Measurements from ENCODE around the gene CEP170B.

CEP170B gene

DNA sequence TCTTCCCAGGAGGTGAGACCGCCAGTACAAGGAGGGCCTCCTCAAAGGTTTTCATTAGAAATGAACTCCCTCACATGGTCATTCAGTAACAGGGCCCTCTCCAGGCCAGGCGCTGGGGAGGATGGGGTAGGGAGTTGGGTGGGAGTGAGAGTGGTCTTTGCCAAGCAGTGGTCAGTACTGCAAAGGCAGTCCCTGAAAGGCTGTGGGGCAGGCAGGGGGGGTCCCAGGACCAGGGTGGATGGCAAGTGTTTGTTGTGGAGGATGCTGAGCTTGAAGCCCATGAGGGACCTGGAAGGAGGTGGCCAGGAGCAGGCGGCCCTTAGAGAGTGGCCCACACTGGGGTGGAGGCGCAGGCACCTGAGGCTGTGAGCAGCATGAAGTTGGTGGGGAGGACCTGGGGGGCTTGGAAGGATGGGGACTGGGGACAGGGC lies 26.1 kb downstream of the CEP170B start:
- DNase-seq (ENCODE audit: low read depth, low spot score), result no peak
- no peaks in the 10 kb centered on the region for H3K9me3 ChIP-seq (ENCODE audit: insufficient read depth, low read length)
- no peak overlapping the region for H3K9ac ChIP-seq (ENCODE audit: insufficient read length, low read depth)
- H3K4me1 ChIP-seq (ENCODE audit: insufficient read depth, insufficient read length), result no peaks in the 10 kb centered on the region
- peaks cover 34% of the 10 kb centered on the region for H3K36me3 ChIP-seq (ENCODE audit: insufficient read depth, insufficient read length, low read length)
- H3K4me3 ChIP-seq (ENCODE audit: insufficient read length, low read depth), result no peak overlapping the region
- no peaks in the 10 kb centered on the region for H3K27me3 ChIP-seq (ENCODE audit: insufficient read depth, insufficient read length)
- TF ChIP-seq ZNF274 (IDR thresholded peaks at IDR 0.05; ENCODE audit: low read depth, low read length) (no peak), SUZ12 (IDR thresholded peaks at IDR 0.05; ENCODE audit: extremely low read depth, insufficient read depth, insufficient read length) (no peak), YY1 (IDR thresholded peaks at IDR 0.05; ENCODE audit: insufficient read depth, insufficient read length) (no peak)

DNA sequence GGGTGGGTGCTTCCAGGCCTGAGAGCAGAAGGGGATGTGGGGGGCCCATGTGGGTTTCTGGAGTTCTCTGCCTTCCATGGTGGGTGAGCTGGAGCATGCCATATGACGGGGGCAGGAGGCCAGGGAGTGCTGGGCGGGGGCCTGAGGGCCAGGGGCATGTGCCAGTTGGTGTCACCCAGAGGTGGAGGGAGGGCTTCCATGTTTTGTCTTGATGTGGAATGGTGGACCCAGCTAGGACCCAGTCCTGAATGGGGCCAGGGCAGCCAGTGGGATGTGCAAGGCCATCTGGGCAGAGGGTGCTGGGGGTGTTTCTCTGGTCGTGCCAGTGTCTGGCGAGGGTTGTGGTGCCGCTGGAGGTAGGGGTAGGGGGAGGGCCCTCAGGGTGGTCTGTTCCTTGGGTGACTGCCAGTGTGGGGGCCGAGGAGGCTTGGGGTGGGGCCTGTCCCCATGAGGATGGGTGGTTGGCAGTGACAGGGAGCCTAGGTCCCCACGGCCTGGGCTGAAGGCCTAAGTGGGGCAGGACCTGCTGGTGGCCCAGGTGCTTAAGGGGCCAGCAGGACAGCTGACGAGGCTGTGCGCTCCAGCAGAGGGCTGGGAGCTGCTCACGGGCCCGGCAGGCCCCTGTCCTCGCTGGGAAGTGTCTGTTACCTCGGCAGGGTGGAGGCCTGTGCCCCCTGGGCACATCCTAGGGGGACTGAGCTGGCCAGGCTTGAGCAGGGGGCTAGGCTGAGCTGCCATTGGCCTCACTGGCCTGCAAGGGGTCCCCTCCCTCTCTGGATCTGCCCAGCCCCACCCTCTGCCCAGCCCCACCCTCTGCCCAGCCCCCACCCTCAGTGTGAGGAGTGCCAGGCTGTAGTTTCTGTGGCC lies 26.8 kb downstream of the CEP170B start:
- TF ChIP-seq YY1 (IDR thresholded peaks at IDR 0.05; ENCODE audit: insufficient read depth, insufficient read length), result no peak
- DNase-seq (ENCODE audit: low read depth, low spot score), result no peak
- peaks cover 26% of the 10 kb centered on the region for H3K36me3 ChIP-seq (ENCODE audit: insufficient read depth, insufficient read length, low read length)
- H3K4me1 ChIP-seq (ENCODE audit: insufficient read depth, insufficient read length), result no peaks in the 10 kb centered on the region
- no peak overlapping the region for H3K9ac ChIP-seq (ENCODE audit: insufficient read length, low read depth)
- no peaks in the 10 kb centered on the region for H3K27me3 ChIP-seq (ENCODE audit: insufficient read depth, insufficient read length)
- no peak overlapping the region for H3K4me3 ChIP-seq (ENCODE audit: insufficient read length, low read depth)
- no peaks in the 10 kb centered on the region for H3K9me3 ChIP-seq (ENCODE audit: insufficient read depth, low read length)

- no peak for TF ChIP-seq SUZ12 (IDR thresholded peaks at IDR 0.05; ENCODE audit: extremely low read depth, insufficient read depth, insufficient read length)
- TF ChIP-seq ZNF274 (IDR thresholded peaks at IDR 0.05; ENCODE audit: low read depth, low read length), result no peak
- no peak for TF ChIP-seq YY1 (IDR thresholded peaks at IDR 0.05; ENCODE audit: insufficient read depth, insufficient read length)
- Histone ChIP-seq H3K4me1 (ENCODE audit: insufficient read depth, insufficient read length) (no peaks in the 10 kb centered on the region), H3K9me3 (ENCODE audit: insufficient read depth, low read length) (no peaks in the 10 kb centered on the region), H3K9ac (ENCODE audit: insufficient read length, low read depth) (no peak overlapping the region), H3K27me3 (ENCODE audit: insufficient read depth, insufficient read length) (no peaks in the 10 kb centered on the region), H3K4me3 (ENCODE audit: insufficient read length, low read depth) (no peak overlapping the region), H3K36me3 (ENCODE audit: insufficient read depth, insufficient read length, low read length) (peaks cover 21% of the 10 kb centered on the region)
- no peak for DNase-seq (ENCODE audit: low read depth, low spot score)
Measured at GRCh38 chr14:104892531-104893434, 27.7 kb downstream of the CEP170B start.

DNA sequence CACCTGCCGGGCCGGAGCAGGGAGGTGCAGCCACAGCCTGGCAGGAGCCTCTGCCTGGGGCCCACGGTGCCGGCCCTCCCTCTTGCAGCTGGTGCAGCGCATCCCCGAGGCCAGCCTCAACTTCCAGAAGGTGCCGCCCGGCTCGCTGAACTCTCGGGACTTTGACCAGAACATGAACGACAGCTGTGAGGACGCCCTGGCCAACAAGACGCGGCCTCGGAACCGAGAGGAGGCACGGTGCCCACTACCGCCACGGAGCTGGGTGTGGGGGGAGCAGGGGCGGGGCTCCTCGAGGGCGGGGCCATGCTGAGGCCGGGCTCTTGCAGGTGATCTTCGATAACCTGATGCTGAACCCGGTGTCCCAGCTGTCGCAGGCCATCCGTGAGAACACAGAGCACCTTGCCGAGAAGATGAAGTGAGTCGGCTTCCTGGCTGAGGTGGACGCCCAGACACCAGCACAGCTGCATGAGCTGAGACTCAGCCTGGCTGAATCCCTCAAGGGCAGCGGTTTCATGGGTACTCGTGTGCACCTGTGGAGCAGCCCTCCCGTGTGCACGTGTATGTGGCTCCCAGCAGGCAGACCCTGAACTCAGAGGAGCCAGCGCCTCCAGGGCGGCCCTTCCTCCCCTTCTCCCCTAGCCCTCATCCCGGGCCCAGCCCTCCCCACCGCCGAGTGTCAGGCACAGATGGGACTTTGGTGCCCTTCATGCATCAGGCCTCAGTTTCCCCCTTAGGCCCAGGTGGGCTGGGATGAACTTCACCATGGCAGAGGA lies 28.6 kb downstream of the CEP170B start:
- H3K9ac ChIP-seq (ENCODE audit: insufficient read length, low read depth), result no peak overlapping the region
- TF ChIP-seq ZNF274 (IDR thresholded peaks at IDR 0.05; ENCODE audit: low read depth, low read length), result no peak
- no peak for TF ChIP-seq SUZ12 (IDR thresholded peaks at IDR 0.05; ENCODE audit: extremely low read depth, insufficient read depth, insufficient read length)
- no peak for TF ChIP-seq YY1 (IDR thresholded peaks at IDR 0.05; ENCODE audit: insufficient read depth, insufficient read length)

DNA sequence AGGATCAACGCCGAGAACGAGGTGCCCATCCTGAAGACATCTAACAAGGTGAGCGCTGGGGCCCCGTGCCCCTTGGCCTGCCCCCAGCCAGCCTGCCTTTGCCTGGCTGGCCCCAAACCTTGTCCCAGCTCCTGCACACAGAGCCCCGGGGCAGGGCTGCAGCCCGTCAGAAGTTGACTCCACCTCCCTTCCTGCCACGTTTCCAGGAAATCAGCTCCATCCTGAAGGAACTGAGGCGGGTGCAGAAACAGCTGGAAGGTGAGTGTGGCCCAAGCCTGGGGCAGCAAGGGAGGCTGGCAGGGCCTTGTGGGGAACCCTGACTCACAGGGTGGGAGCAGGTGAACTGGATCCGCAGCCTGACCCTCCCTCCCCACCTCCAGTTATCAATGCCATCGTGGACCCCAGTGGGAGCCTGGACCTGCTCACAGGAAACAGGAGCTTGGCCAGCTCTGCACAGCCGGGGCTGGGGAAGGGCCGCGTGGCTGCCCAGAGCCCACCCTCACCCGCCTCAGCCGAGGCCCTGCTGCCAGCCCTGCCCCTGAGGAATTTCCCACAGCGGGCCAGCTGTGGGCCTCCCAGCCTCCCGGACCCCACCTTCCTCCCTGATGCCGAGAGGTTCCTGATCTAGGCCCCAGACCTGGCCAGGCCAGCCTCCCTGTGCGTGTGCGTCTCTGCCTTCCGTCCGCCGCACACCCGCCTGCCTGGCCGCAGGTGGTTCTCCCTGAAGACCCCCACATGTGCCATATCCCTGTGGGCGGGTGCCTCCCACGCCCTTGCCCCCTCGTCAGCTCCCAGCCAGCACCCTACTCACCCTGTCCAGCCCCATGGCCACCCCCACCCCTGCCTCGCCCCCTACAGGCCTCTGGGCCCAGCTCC lies 29.5 kb downstream of the CEP170B start:
- no peak for TF ChIP-seq YY1 (IDR thresholded peaks at IDR 0.05; ENCODE audit: insufficient read depth, insufficient read length)
- no peak for TF ChIP-seq ZNF274 (IDR thresholded peaks at IDR 0.05; ENCODE audit: low read depth, low read length)
- no peak for TF ChIP-seq SUZ12 (IDR thresholded peaks at IDR 0.05; ENCODE audit: extremely low read depth, insufficient read depth, insufficient read length)
- Histone ChIP-seq H3K4me3 (ENCODE audit: insufficient read length, low read depth) (no peak overlapping the region), H3K27me3 (ENCODE audit: insufficient read depth, insufficient read length) (no peaks in the 10 kb centered on the region), H3K9me3 (ENCODE audit: insufficient read depth, low read length) (no peaks in the 10 kb centered on the region), H3K36me3 (ENCODE audit: insufficient read depth, insufficient read length, low read length) (peaks cover 8% of the 10 kb centered on the region), H3K4me1 (ENCODE audit: insufficient read depth, insufficient read length) (no peaks in the 10 kb centered on the region), H3K9ac (ENCODE audit: insufficient read length, low read depth) (no peak overlapping the region)
- no peak for DNase-seq (ENCODE audit: low read depth, low spot score)

More for the DNA sequence above, 28.6 kb downstream of the CEP170B start:
- Histone ChIP-seq H3K9me3 (ENCODE audit: insufficient read depth, low read length) (no peaks in the 10 kb centered on the region), H3K36me3 (ENCODE audit: insufficient read depth, insufficient read length, low read length) (peaks cover 16% of the 10 kb centered on the region), H3K4me3 (ENCODE audit: insufficient read length, low read depth) (no peak overlapping the region), H3K27me3 (ENCODE audit: insufficient read depth, insufficient read length) (no peaks in the 10 kb centered on the region), H3K4me1 (ENCODE audit: insufficient read depth, insufficient read length) (no peaks in the 10 kb centered on the region)
- no peak for DNase-seq (ENCODE audit: low read depth, low spot score)

DNA sequence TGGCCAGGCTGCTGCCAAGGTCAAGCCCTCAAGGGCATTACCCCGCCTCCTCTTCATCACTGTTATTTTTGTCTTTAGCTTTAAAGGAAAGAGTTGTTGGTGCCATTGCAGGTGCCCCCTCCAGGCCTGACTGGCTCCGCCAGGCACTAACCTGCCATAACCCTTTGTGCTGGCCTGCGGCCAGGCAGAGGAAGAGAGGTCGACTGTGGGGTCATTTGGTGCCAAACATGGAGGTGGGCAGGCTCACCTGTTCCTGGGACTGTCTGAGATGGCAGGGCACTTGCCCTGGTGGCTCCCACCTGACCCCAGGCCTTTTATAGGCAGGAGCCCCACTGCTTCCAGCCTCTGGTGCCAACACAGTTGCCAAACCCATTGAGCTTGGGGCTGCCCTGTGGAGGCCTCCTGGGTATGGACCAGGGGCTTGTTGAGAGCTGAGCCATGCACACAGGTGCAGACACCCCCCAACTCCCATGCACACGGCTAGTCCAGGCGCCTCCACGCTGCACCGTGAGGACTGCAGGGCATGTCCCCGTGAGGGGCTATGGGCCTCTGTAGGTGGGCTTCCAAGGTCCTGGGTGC lies 30.2 kb downstream of the CEP170B start:
- DNase-seq (ENCODE audit: low read depth, low spot score), result no peak
- Histone ChIP-seq H3K27me3 (ENCODE audit: insufficient read depth, insufficient read length) (no peaks in the 10 kb centered on the region), H3K9ac (ENCODE audit: insufficient read length, low read depth) (no peak overlapping the region), H3K4me3 (ENCODE audit: insufficient read length, low read depth) (no peak overlapping the region), H3K4me1 (ENCODE audit: insufficient read depth, insufficient read length) (no peaks in the 10 kb centered on the region), H3K36me3 (ENCODE audit: insufficient read depth, insufficient read length, low read length) (peaks cover 7% of the 10 kb centered on the region), H3K9me3 (ENCODE audit: insufficient read depth, low read length) (no peaks in the 10 kb centered on the region)
- TF ChIP-seq YY1 (IDR thresholded peaks at IDR 0.05; ENCODE audit: insufficient read depth, insufficient read length), result no peak
- TF ChIP-seq SUZ12 (IDR thresholded peaks at IDR 0.05; ENCODE audit: extremely low read depth, insufficient read depth, insufficient read length), result no peak
- no peak for TF ChIP-seq ZNF274 (IDR thresholded peaks at IDR 0.05; ENCODE audit: low read depth, low read length)
